NB4 (cell line): Measurements from ENCODE around the gene LAMB1.

Experiments used
- POLR2A ChIP-seq: IDR thresholded peaks from 2 replicates; pipeline ENCODE4 v1.6.1; 2011; ENCODE audit warnings: mild to moderate bottlenecking; ENCODE audit not compliant: insufficient read length; ENCODE audit errors: extremely low read depth
- TF ChIP-seq, protein P1 (sequence below): IDR thresholded peaks from one replicate; pipeline ENCODE4 v1.5.1; 2012; ENCODE audit warnings: low read depth, low read length

DNA sequence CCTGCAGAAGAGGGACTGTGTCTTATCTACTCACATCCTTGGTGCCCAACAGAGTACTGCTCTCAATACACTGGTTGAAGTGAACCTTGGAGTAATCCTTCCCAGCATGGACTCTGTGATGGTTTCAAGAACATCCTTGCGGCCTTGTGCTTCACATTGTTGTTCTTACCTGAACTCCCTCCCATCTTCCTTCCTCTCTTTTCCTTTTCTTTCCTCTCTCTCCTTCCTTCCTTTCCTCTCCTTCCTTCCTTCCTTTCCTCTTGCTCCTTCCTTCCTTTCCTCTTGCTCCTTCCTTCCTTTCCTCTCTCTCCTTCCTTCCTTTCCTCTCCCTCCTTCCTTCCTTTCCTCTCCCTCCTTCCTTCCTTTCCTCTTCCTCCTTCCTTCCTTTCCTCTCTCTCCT is 26.3 kb downstream of the LAMB1 start:
- TF ChIP-seq, protein P1, sequence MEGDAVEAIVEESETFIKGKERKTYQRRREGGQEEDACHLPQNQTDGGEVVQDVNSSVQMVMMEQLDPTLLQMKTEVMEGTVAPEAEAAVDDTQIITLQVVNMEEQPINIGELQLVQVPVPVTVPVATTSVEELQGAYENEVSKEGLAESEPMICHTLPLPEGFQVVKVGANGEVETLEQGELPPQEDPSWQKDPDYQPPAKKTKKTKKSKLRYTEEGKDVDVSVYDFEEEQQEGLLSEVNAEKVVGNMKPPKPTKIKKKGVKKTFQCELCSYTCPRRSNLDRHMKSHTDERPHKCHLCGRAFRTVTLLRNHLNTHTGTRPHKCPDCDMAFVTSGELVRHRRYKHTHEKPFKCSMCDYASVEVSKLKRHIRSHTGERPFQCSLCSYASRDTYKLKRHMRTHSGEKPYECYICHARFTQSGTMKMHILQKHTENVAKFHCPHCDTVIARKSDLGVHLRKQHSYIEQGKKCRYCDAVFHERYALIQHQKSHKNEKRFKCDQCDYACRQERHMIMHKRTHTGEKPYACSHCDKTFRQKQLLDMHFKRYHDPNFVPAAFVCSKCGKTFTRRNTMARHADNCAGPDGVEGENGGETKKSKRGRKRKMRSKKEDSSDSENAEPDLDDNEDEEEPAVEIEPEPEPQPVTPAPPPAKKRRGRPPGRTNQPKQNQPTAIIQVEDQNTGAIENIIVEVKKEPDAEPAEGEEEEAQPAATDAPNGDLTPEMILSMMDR = no peak
- no peak for TF ChIP-seq POLR2A
